Neural cell (in vitro differentiated cells): ENCODE measurements around the gene INO80C.

Source experiments
- CTCF ChIP-seq: fragments of 450-650 bp; IDR thresholded peaks from 2 replicates; pipeline ENCODE4 v1.5.1; 2014; ENCODE audit warnings: antibody characterized with exemption, mild to moderate bottlenecking, moderate library complexity; ENCODE audit not compliant: poor library complexity, severe bottlenecking
- EP300 ChIP-seq: fragments of 450-650 bp; conservative IDR thresholded peaks from 2 replicates; pipeline ENCODE4 v1.6.1; 2014; ENCODE audit warnings: antibody characterized with exemption, mild to moderate bottlenecking, moderate library complexity; ENCODE audit not compliant: poor library complexity, severe bottlenecking
- TAF1 ChIP-seq: IDR thresholded peaks from 2 replicates; pipeline ENCODE4 v1.6.1; 2012; ENCODE audit warnings: low read depth

GRCh38 chr18:35437836-35438235 is 59.9 kb downstream of the INO80C start:
- TF ChIP-seq TAF1 (no peak), CTCF (no peak), EP300 (no peak)
